Measurements from ENCODE around the gene BTN1A1.
"Not testable (repeated sequence)": the region's sequence is repeated elsewhere in the genome, so short reads cannot be mapped to it uniquely, and the experiment has no call there.

BTN1A1 gene

DNA sequence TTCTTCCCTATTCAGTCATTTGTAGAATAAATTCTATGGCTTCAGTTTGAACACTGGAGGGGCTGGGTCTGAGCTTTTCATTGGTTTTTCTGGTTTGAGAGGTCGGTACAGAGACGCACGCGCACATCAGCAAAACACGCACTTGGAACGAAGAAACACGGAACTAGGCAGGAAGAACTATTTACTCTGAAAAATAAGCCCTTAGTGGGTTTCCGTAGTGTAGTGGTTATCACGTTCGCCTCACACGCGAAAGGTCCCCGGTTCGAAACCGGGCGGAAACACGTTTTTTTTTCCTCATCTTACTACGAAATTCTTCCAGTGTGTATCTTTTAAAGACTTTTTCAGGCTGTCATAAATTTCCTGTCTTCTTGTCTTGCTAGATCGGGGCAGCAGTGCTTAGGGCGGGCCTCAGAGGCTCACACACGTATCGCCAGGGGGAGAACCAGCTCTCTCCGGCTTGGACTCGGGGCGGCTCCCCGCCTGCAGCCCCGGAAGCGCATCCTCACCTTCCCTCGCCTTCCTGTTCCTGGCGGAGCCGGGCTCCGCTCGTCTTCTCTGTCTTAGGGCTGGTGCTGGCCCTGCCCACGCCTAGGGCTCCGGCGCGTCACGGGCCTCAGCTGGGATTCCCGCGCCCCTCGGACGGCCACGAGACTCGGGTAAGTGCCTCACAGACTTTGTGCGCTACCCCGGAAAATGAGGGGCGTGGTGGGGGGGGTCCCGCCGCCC is 37.9 kb downstream of the BTN1A1 start, which contains the start of gene HMGN4:
TSS of gene HMGN4 (plus strand) at position 521 of the 726 bp plus-strand sequence. CDS start 6,841 bp downstream, outside the sequence.
- DNase-seq: peak; percentile 93

GRCh38 chr6:26538572-26538902 is 38.4 kb downstream of the BTN1A1 start:
- DNase-seq: peak; percentile 32

DNA sequence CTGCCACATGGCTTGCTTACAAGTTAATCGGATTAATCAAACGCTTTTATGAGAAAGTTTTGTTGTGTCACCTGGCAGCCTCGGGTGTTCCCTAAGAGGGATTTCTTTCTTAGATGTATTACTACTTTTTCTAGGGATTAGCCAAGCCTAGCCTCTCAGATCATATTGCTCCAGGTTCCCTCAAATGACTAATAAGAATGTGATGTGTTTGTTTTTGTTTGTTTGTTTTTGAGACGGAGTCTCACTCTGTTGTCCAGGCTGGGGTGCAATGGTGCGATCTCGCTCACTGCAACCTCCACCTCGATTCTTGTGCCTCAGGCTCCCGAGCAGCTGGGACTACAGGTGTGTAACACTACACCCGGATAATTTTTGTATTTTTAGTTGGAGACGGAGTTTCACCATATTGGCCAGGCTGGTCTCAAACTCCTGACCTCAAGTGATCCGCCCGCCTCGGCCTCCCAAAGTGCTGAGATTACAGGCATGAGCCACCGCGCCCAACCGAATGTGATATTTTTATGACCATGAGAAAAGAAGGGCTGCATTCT is 39.0 kb downstream of the BTN1A1 start:
- DNase-seq: no peak

GRCh38 chr6:26541579-26541978 is 41.5 kb downstream of the BTN1A1 start:
- no peak for DNase-seq

DNA sequence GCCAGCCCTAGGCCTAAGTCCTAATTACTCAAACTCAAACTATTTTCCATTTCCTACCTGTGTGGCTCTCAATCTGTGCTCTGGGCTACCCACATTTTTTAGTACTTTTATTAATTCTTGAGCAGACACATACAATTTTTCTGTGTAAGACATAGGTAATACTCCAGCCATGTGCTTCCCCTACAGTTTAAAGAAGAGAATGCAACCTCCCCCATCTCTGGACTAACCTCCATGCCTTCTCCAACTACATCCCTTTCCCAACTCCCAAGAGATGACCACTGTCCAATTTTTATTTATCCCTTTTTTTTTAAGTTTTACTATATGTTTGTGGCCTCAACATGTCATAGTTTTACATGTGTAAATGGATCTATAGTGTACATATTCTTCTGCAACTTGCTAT is 43.9 kb downstream of the BTN1A1 start:
- DNase-seq: no peak

GRCh38 chr6:26544473-26544872 is 44.4 kb downstream of the BTN1A1 start:
- DNase-seq: no peak

GRCh38 chr6:26545627-26546026 is 45.5 kb downstream of the BTN1A1 start:
- no peak for DNase-seq

GRCh38 chr6:26547363-26547762 is 47.3 kb downstream of the BTN1A1 start:
- DNase-seq: not testable (repeated sequence)

- peak; percentile 74 for DNase-seq
These were observed 50.3 kb downstream of the BTN1A1 start for GRCh38 chr6:26550250-26550993.

- no peak for DNase-seq
These were observed 52.1 kb downstream of the BTN1A1 start for GRCh38 chr6:26552205-26552604.

- no peak for DNase-seq
These were observed 52.6 kb downstream of the BTN1A1 start for GRCh38 chr6:26552640-26553188.

DNA sequence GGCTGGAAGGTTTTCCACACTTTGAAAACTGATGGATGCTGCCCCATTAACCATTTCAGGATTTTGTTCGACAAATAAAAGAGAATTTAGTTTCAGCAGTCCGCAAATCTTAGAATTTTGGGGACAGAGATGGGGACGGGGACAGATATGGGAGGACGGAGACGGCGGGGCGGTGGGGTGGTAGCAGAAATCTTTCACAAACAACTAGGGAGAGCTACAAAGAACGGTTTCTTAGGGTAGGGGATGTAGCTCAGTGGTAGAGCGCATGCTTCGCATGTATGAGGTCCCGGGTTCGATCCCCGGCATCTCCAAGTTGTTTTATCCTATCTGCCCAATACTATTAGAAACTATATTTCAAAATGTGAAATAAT is 53.1 kb downstream of the BTN1A1 start:
- peak; percentile 86 for DNase-seq

DNA sequence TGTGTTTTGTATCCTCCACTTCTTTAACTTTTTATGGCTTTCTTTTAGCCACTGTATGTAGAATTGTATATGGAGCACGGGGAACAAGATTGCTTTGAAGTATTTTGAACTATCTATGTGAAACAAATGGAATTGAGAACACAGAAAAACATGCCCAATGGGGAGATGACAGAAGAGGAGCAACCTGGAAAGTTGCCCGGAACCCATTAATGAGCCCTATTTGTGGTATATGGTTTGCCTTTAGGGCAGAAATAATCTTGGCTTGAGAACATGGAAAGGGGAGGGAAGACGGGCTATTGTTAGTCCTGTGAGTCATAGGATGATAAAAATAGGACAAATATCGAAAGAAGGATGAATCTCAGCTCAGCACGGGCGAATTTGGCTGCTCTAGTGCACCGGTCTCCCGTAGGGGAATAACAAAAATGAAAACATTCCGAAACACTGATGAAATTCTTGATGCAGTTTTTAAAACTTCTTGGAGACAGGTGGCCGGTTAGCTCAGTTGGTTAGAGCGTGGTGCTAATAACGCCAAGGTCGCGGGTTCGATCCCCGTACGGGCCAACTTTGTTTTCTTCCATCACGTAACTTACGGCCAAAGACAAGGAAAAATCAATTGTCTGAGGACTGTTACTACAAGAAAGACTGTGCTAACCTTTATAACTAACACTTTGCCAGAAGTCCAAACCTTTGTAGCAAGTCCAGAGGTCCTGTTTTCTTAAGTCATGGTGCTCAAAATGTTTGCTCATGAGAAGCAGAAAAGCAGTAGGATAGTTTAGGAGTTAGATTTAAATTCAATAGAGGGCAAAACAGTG is 53.7 kb downstream of the BTN1A1 start:
- peak; percentile 91 for DNase-seq

DNA sequence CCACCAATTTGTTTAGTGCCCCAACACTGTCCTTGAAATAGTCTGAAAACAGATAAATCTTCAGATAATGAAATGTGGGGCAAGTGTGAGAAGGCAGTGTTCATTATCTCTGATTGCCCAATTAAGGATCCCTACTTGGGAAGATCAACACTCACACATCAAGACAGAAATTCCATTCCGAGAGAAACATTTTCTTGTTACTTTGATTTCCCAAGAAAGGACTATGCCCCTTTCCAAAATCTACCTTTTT is 54.3 kb downstream of the BTN1A1 start:
- no peak for DNase-seq

DNA sequence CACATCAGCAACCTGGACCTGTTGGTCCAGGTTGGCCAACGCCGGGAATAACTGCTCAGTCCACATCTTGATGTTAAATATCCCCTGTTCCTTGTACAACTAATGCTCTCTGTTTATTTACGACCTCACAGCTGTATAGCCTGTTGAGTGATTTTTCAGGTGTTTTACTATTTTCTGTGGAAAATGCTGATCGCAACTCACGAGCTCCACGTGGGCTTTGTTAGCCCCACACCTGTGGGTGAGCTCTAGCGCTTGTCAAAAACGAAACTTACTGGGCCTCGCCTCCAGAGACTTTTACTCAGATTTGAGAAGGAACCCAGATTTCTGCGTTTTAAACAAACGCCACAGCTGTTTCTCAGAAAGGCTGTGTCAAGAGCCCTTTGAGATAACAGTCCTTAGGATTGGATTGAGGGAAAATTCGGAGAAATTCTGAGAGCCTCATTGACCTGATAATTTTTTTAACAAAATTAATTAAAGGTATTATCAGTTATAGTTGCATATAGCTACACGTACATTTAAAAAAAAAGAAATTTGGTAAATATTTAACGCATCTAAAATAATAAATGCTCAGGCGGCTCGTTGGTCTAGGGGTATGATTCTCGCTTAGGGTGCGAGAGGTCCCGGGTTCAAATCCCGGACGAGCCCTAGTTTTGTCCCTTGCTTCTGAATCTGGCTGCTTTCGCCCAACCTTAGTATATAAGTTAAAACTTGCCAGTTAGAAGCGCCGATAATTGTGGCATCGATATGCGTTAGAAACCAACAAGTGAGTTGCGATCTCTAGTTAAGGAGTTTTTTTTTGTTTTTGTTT is 54.8 kb downstream of the BTN1A1 start:
- DNase-seq: peak; percentile 87

GRCh38 chr6:26555505-26556262 is 55.6 kb downstream of the BTN1A1 start:
- DNase-seq: no peak

- DNase-seq: peak; percentile 90
These were observed 56.4 kb downstream of the BTN1A1 start for GRCh38 chr6:26556263-26557070.
